BE2C (cell line): ENCODE data around the gene NEGR1.

Experiments used
- DNase-seq: peaks from one replicate; pipeline ENCODE4 v3.0.0-alpha.2; 2020
- H3K27me3 ChIP-seq: fragments of 250-450 bp; sonication (Bioruptor Pico); 2 replicates; pipeline ENCODE4 v1.5.1; 2020; ENCODE audit warnings: mild to moderate bottlenecking
- H3K36me3 ChIP-seq: fragments of 250-450 bp; sonication (Bioruptor Pico); 2 replicates; pipeline ENCODE4 v1.5.1; 2020; ENCODE audit warnings: mild to moderate bottlenecking
- H3K4me1 ChIP-seq: fragments of 250-450 bp; sonication (Bioruptor Pico); 2 replicates; pipeline ENCODE4 v1.5.1; 2020
- H3K4me3 ChIP-seq: 2 replicates; pipeline ENCODE4 v1.5.1; 2011; ENCODE audit warnings: low read depth, low read length
- H3K9me3 ChIP-seq: fragments of 250-450 bp; sonication (Bioruptor Pico); 2 replicates; pipeline ENCODE4 v1.5.1; 2020
- CTCF ChIP-seq: IDR thresholded peaks from 2 replicates; pipeline ENCODE4 v1.5.1; 2012; ENCODE audit warnings: mild to moderate bottlenecking, low read depth, low read length

Gene NEGR1

GRCh38 chr1:72009173-72010093, 272.9 kb downstream of the NEGR1 start:
- no peaks in the 10 kb centered on the region for H3K4me1 ChIP-seq
- H3K36me3 ChIP-seq, result no peaks in the 10 kb centered on the region
- H3K9me3 ChIP-seq, result no peaks in the 10 kb centered on the region
- H3K27me3 ChIP-seq, result no peaks in the 10 kb centered on the region
- no peak overlapping the region for H3K4me3 ChIP-seq
- no peak for DNase-seq
- no peak for TF ChIP-seq CTCF

GRCh38 chr1:72007312-72007711, 275.0 kb downstream of the NEGR1 start:
- Histone ChIP-seq H3K9me3 (no peaks in the 10 kb centered on the region), H3K4me1 (no peaks in the 10 kb centered on the region), H3K36me3 (no peaks in the 10 kb centered on the region), H3K4me3 (no peak overlapping the region), H3K27me3 (no peaks in the 10 kb centered on the region)
- no peak for TF ChIP-seq CTCF
- DNase-seq, result no peak

GRCh38 chr1:72006092-72006491, 276.2 kb downstream of the NEGR1 start:
- no peaks in the 10 kb centered on the region for H3K9me3 ChIP-seq
- H3K4me3 ChIP-seq, result no peak overlapping the region
- no peaks in the 10 kb centered on the region for H3K36me3 ChIP-seq
- no peaks in the 10 kb centered on the region for H3K27me3 ChIP-seq
- H3K4me1 ChIP-seq, result no peaks in the 10 kb centered on the region
- DNase-seq, result no peak
- no peak for TF ChIP-seq CTCF

- H3K36me3 ChIP-seq, result no peaks in the 10 kb centered on the region
- no peaks in the 10 kb centered on the region for H3K9me3 ChIP-seq
- DNase-seq, result no peak
- no peak overlapping the region for H3K4me3 ChIP-seq
- no peaks in the 10 kb centered on the region for H3K27me3 ChIP-seq
- no peaks in the 10 kb centered on the region for H3K4me1 ChIP-seq
- no peak for TF ChIP-seq CTCF
Measured at GRCh38 chr1:72003092-72003491, 279.2 kb downstream of the NEGR1 start.

- H3K4me1 ChIP-seq, result no peaks in the 10 kb centered on the region
- DNase-seq, result no peak
- no peaks in the 10 kb centered on the region for H3K27me3 ChIP-seq
- H3K9me3 ChIP-seq, result no peaks in the 10 kb centered on the region
- TF ChIP-seq CTCF, result no peak
- no peak overlapping the region for H3K4me3 ChIP-seq
- H3K36me3 ChIP-seq, result no peaks in the 10 kb centered on the region
Measured at GRCh38 chr1:72000809-72001208, 281.5 kb downstream of the NEGR1 start.

- H3K9me3 ChIP-seq, result no peaks in the 10 kb centered on the region
- no peaks in the 10 kb centered on the region for H3K4me1 ChIP-seq
- no peak overlapping the region for H3K4me3 ChIP-seq
- no peak for DNase-seq
- H3K27me3 ChIP-seq, result no peaks in the 10 kb centered on the region
- TF ChIP-seq CTCF, result no peak
- H3K36me3 ChIP-seq, result no peaks in the 10 kb centered on the region
Measured at GRCh38 chr1:71994646-71995045, 287.7 kb downstream of the NEGR1 start.
